Esophagus mucosa (tissue), 1 donor: ENCODE data around the gene RGMA. TPM values are rescaled to one million over a fixed set of nuclear protein-coding genes. Genes with fewer than 3 reads are reported as not detected.
"Not testable (repeated sequence)": the region's sequence is repeated elsewhere in the genome, so short reads cannot be mapped to it uniquely, and the experiment has no call there.

Experiments used
- ATAC-seq: fragments of 200-7000 bp; cut with Tn5 transposase; one replicate; pipeline ENCODE4 v1.9.1; 2020
- total RNA-seq: library from RNA; stranded (reverse); gene quantifications from one replicate; pipeline ENCODE4 v1.2.4, GENCODE V29; 2023
- donor health status: DM: yes; HTN: yes; CAD: no.

Gene RGMA
- total RNA-seq, 1 donor from 2014 or later, result 40.5 TPM

DNA sequence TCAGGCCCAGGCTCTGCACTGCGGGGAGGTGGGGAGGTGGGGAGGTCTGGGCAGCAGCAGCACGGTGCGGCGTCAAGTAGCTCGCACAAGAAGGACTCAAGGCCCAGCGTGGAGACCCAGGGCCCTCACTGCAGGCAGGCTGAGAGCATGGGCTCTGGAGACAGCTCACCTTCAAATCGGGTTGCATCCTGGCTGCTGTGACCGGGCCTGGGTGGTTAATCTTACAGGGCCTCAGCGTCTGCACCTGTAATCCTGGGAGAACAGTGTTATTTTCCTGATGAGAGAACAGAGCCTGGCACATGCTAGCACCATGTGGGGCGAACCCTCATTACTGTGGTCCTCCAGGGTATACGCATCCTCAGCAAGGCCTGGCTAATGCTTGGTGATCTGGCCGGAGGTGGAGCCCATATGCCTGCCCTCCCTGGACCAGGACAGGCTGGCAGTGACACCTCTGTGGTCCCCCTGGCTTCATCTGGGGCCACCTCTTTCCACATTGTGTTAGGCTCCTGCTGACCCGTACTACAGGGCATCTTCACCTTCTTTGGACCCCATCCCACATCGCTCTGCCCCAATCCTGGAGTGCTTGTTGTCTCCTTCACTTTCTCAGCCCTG, 55.5 kb downstream of the RGMA start:
- no peak for ATAC-seq

GRCh38 chr15:93032515-93033206, 56.4 kb downstream of the RGMA start:
- ATAC-seq, result not testable (repeated sequence)

- ATAC-seq, result not testable (repeated sequence)
Measured at GRCh38 chr15:93031557-93032384, 57.2 kb downstream of the RGMA start.

DNA sequence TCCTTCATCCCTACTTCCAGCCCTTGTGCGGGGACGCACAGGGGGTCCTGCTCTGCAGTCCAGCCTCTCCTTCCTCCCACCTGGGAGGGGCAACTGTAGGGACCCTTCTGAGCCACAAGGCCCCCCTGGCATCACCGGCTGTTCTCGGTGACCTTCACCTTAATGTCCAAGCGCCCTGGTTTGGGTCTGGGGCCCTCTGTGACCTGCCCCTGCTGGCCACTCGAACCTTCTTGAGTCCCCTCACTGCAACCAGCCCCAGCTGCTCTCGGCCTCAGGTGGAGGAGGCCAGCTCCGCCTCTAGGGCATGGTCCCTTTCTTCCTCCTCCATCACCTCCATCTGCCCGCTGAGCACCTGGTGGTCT, 57.9 kb downstream of the RGMA start:
- no peak for ATAC-seq

DNA sequence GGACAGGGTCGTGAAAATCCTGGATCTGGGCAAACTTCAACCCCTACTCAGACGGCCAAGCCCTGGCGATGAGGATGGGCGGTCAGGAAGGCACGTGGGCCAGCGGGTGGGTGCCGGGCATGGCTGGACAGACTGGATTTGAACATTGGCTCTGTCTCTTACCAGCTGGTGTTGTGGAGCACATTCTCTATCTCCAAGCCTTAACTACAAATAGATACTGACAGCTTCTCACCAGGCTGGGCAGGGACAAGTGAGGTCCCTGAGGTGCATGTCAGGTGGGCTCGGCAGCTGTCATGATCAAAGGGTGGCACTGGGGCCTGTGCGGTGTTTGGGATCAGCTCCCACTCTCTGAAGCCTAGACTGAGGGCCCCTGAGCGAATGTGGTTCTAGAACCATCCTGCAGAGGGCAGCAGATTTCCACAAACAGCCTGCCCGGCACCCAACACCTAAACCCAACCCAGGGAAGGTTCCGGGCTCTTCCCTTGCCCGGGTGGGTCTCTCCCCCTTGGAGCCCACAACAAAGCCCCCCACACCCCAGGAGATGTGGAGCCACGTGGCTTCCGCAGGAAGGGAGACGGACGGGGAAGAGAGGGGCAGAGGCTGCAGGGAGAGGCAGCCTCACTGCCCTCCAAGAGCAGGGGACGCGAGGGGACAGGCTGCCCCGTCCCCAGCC, 58.4 kb downstream of the RGMA start:
- peak; percentile 62 for ATAC-seq

- ATAC-seq, result peak; percentile 76
Measured at GRCh38 chr15:93029836-93030429, 59.1 kb downstream of the RGMA start.

DNA sequence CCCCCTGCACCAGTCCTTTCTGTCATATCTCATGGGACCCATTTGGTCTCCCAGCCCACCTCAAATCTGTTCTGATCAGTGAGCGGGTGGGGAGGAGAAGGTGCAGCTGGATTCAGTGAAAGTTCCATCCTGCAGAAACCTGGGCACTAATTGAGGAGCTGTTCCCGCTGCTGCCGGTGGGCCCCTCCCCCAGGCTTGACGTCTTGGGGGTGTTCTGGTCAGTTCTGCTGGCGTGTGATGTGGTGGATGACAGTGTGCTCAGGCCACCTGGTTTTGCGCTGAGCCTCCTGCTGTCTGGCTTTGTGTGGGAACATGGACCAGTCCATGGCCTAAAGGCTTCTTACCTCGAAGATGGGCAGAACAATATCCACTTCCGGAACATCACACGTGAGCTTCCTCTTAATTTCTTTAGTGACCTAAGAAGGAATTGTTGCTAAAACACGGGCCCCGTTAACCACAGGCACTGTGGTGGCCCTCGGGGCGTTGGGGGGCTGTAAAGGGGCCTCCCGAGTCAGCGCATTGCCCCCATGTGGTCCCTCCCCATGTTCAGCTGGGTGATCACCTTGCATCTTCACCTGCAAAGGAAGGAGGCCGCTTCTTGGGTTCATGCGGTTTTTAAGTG, 59.7 kb downstream of the RGMA start:
- peak; percentile 4 for ATAC-seq

DNA sequence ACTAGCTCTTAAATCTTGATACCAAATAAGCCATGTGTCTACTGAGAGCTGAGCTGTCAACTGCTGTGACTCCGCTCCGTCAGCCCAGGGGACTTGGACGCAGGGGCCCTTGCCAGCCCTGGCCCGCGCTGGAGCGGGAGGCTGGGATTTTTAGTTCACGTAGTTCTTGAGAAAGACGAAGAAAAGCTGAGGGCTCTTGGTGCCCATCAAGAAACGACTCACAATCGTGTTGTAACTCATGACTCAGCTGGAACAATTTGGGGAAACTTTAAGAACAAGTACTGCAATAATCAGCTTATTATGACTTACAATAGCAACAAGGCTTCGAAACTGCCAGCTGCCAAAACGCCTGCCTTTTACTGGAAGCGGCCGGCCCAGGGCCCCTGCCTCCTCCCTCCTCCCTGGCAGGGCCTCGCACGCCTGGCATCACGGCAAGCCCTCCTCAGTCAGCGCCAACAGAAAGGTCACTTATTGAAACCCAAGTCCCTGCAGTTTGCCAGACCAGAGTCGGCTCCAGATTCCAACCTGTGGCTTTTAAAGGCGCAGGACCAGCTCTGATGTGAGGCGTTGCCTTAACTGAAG, 60.3 kb downstream of the RGMA start:
- ATAC-seq, result peak; percentile 62

- peak; percentile 2 for ATAC-seq
Measured at GRCh38 chr15:93028111-93028631, 60.8 kb downstream of the RGMA start.

DNA sequence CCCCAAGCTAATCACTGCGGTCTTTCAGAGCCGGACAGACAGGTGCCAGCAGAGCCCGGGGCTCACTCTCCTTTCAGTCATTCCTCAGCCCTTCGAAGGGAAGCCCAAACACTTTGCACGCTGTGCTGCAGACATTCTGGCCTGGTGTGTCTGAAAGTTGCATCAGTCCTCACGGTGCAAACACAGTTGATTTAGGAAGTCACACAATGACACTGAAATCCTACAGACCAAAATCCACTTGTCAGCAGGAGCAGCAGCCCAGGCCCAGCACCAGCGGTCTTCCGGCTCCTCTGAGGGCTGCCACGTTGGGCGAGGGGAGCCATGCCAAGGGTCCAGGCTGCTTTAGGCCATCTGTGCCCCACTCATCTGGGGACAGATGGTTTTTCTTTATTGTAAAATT, 61.6 kb downstream of the RGMA start:
- peak; percentile 15 for ATAC-seq

DNA sequence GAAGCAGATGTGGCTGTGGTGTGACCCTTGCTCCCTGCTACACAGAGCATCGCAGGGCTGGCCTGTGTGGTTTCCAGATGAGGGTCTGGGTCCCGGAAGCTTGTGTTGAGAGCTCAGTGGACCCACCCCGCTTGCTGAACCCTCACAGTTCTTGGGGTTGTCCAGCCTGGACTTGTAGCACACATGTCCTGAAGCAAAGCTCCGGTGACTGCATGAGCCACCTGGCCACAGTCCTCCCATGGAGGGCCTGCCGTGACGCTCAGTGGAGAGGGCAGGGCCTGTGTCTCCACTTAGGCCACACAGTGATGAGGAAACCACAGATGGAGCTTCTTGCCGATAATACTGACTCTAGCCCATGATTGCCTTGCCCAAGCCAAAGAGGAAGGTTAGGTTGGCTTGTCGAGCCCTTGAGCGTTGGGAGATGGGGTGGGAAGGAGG, 62.6 kb downstream of the RGMA start:
- ATAC-seq, result no peak

DNA sequence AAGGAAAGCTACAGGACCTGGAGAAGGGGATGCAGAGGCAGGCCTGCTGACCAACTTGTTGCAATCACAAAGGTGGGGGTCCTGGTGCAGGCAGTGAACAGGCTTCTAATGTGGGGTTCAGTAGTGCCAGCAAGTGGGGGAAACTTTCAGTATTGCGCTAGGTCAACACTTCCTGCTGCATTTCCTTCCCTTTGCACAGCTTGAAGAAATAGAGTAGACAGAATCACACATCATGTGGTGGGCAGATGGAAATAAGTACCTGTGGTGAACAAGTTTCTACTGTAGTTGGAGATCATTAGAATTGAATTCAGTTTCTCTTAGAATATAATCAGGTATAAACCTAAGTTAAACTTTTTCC, 63.4 kb downstream of the RGMA start:
- no peak for ATAC-seq

DNA sequence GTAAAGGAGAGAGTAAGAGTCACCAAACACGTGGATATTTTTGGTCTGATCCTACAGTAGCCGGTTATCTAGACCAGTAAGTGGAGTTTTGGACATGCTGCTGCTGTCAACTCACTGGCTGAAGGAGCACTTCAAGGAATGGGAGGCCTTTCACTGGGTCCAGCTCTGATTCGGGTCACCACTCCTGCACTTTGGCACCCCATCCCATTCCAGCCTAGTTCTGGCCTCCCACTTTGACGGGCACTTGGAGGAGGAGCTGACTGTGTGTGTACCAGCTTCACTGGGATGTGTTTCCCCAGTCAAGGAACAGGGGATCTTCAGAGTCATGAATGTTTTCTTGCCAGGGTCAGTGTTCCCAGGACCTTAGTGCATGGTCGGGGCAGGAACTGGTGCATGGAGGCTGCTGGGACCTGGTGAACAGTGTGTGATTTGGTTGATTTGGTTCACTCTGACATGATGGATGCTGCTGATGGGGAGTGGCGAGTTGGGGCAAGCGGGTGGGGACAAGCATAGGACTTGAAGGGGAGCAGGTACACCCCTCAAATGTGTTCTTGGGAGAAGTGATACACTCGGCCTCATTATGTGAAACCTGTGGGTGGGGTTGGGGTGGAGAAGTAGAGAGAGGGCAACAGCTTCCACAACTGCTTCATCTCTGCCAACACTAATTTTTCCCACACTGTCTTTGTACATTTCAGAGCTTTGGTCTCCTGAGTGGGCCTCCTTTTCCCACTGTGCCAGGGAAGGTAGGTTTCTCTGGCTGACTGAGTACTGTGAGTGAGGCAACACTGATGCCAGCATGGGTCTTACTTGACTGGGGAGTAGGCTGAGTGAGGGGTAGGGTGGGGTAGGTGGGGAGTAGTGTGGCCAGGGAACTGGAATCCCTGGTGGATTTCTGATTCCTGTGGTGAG, 64.0 kb downstream of the RGMA start:
- ATAC-seq, result no peak

- no peak for ATAC-seq
Measured at GRCh38 chr15:93024293-93024692, 64.7 kb downstream of the RGMA start.

GRCh38 chr15:93020976-93021772, 67.8 kb downstream of the RGMA start:
- no peak for ATAC-seq

GRCh38 chr15:93019971-93020370, 69.0 kb downstream of the RGMA start:
- ATAC-seq, result no peak

DNA sequence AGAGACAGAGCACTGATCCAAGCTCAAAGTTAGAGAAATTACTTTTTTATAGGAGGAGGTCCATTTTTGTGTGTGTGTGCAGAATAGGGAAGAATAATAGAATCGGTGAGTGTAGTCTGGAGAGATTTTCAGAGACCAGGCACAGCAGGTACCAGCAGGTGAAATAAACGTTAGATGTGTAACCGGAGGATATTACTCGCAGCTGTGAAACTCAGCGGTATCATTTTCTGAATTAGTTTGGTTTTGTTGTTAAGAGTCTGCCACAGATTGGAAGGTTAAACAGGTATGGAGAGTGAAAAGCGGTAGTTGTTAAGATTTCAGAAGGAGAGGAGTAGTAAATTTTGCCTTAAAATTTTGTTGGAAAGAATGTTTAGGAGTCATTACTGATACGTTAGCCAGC, 69.9 kb downstream of the RGMA start:
- no peak for ATAC-seq

- no peak for ATAC-seq
Measured at GRCh38 chr15:93018574-93018973, 70.4 kb downstream of the RGMA start.

DNA sequence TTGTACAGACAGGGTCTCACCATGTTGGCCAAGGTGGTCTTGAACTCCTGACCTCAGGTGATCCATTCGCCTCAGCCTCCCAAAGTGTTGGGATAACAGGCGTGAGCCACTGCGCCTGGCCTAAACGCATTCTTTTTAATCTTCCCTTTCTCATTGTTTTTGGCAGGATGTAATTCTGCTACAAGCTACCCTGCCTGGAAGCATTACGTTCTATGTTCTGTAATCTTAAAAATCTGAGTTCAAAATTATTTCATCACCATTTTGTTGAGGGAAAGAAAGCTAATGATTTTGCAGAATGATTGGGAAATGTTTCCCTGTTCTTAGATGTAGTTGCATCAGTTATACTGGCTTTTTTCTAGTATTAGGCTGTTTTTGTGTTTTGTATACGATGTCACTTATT, 71.5 kb downstream of the RGMA start:
- ATAC-seq, result no peak

GRCh38 chr15:93012786-93013185, 76.2 kb downstream of the RGMA start:
- ATAC-seq, result no peak
